Heart left ventricle (tissue), 13 donors: ENCODE results near the gene SMARCD3.

Experiments
- POLR2A ChIP-seq, 2 donors: fragments of 450-650 bp; IDR thresholded peaks; one replicate each; pipeline ENCODE4 v1.6.1; 2017; ENCODE audit warnings: antibody characterized with exemption in 2 of 2, mild to moderate bottlenecking in 2 of 2, moderate library complexity in 2 of 2
- TF ChIP-seq, protein P1 (sequence below), 12 donors: fragments of 200-600 bp; sonication (generic) in 4 of 12; IDR thresholded peaks; one replicate each; pipeline versions ENCODE4 v1.5.0 to v1.8.0; 2018 to 2022; ENCODE audit warnings: antibody characterized with exemption in 12 of 12, mild to moderate bottlenecking in 5 of 12
- donor health status: ischemic (EF 13 %, LVEDD 7.1; RV severe dilation, severe dysfunction).
- donor health status: DM: no; HTN: yes; CAD: no.
- donor health status: DM: no; HTN: no; CAD: no.
- donor health status: ischemic (EF 25% LVEDD 6.9; RV normal size, moderate dysfunction).
- donor health status: ischemic (EF 25% LVEDD 5.7; RV mildly dilated, moderate dysfunction).
- donor health status: ischemic (EF 35%, LVEDD 5.7; RV mildly dilated, moderate dysfunction).
- donor health status: nonischemic (EF 11% LVEDD 7.7; RV severe dilation, severe dysfunction).
- donor health status: DM: yes; HTN: yes; CAD: no.
- donor health status: PGD.
- donor health status: ischemic (EF 29% LVEDD 5.4; RV normal size, mild dysfunction).
- donor health status: nonischemic (EF 23%, LVEDD 6.1; RV moderate dilation, normal function).

DNA sequence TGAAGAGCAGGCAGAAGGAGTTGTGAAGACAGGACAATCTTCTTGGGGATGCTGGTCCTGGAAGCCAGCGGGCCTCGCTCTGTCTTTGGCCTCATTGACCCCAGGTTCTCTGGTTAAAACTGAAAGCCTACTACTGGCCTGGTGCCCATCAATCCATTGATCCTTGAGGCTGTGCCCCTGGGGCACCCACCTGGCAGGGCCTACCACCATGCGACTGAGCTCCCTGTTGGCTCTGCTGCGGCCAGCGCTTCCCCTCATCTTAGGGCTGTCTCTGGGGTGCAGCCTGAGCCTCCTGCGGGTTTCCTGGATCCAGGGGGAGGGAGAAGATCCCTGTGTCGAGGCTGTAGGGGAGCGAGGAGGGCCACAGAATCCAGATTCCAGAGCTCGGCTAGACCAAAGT is 14.7 kb downstream of the SMARCD3 start:
- TF ChIP-seq POLR2A (IDR thresholded peaks at IDR 0.05), result no peak
- TF ChIP-seq, protein P1, sequence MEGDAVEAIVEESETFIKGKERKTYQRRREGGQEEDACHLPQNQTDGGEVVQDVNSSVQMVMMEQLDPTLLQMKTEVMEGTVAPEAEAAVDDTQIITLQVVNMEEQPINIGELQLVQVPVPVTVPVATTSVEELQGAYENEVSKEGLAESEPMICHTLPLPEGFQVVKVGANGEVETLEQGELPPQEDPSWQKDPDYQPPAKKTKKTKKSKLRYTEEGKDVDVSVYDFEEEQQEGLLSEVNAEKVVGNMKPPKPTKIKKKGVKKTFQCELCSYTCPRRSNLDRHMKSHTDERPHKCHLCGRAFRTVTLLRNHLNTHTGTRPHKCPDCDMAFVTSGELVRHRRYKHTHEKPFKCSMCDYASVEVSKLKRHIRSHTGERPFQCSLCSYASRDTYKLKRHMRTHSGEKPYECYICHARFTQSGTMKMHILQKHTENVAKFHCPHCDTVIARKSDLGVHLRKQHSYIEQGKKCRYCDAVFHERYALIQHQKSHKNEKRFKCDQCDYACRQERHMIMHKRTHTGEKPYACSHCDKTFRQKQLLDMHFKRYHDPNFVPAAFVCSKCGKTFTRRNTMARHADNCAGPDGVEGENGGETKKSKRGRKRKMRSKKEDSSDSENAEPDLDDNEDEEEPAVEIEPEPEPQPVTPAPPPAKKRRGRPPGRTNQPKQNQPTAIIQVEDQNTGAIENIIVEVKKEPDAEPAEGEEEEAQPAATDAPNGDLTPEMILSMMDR (IDR thresholded peaks at IDR 0.05), result no peak
